HCT116 (cell line): Measurements from ENCODE around the gene ATXN7L1. TPM values are rescaled to one million over a fixed set of nuclear protein-coding genes. Genes with fewer than 3 reads are reported as not detected.

Experiments used
- ATAC-seq: fragments of 200-7000 bp; cut with Tn5 transposase; 2 replicates; pipeline ENCODE4 v1.9.1; 2020; ENCODE audit warnings: mild to moderate bottlenecking, moderate library complexity
- BruUV-seq: library from RNA; stranded (reverse); fragments of 400-500 nt; replicated peaks from 2 replicates; lab custom pipeline; 2021; lab: Mats Ljungman, UMichigan
- CTCF ChIA-PET: fragments of 300-600 bp; sonication (Branson Sonifier 250); formaldehyde crosslinking; loops from one replicate; lab custom pipeline; 2021; ENCODE audit warnings: antibody characterized with exemption; lab: Charles Lee
- POLR2A ChIA-PET: fragments of 300-600, 350-600 bp; sonication (Branson Sonifier 250); formaldehyde crosslinking; loops from one replicate; lab custom pipeline; 2021; ENCODE audit warnings: antibody characterized with exemption; lab: Charles Lee
- RAD21 ChIA-PET, 2 experiments: fragments of 300-600 bp; sonication (Branson Sonifier 250); formaldehyde crosslinking; loops; one replicate each; lab custom pipeline; 2023; ENCODE audit warnings: low total read pairs in 2 of 2; ENCODE audit not compliant: uncharacterized antibody in 2 of 2, unreplicated experiment in 2 of 2, low non-redundant PET in 1 of 2; lab: Charles Lee
- DNase-seq: peaks from one replicate; pipeline ENCODE4 v3.0.0-alpha.2; 2010; ENCODE audit warnings: low read depth, low spot score
- H2AFZ ChIP-seq: fragments of 200-600 bp; shearing (Covaris generic), sonication (generic); 2 replicates; pipeline ENCODE4 v1.6.1; 2017; ENCODE audit warnings: low read depth, mixed run types, mixed read lengths, antibody characterized with exemption, low read length; ENCODE audit not compliant: poor library complexity, severe bottlenecking
- H3K27ac ChIP-seq: 2 replicates; pipeline ENCODE4 v1.5.1; 2012; ENCODE audit warnings: low read depth, low read length
- H3K27me3 ChIP-seq: fragments of 200-600 bp; sonication (generic); 2 replicates; pipeline ENCODE4 v1.6.1; 2016; ENCODE audit warnings: mixed run types, low read length, mixed read lengths; ENCODE audit not compliant: insufficient read depth
- H3K36me3 ChIP-seq, 2 experiments: fragments of 200-500 bp in 1 of 2; fragments of 200-600 bp in 1 of 2; sonication (Bioruptor generic) in 1 of 2; sonication (generic) in 1 of 2; 2 replicates each; pipeline versions ENCODE4 v1.5.1 to v1.6.1; 2014 to 2016; ENCODE audit warnings: low read length in 2 of 2, inconsistent platforms in 1 of 2, mixed read lengths in 1 of 2, mixed run types in 1 of 2; ENCODE audit not compliant: insufficient read depth in 2 of 2, control insufficient read depth in 1 of 2
- H3K4me1 ChIP-seq, 2 experiments: fragments of 200-600 bp in 1 of 2; sonication (generic) in 1 of 2; 2 replicates each; pipeline versions ENCODE4 v1.5.1 to v1.6.1; 2012 to 2017; ENCODE audit warnings: low read length in 2 of 2, inconsistent platforms in 1 of 2, mild to moderate bottlenecking in 1 of 2, mixed read lengths in 1 of 2, mixed run types in 1 of 2, moderate library complexity in 1 of 2; ENCODE audit not compliant: insufficient read depth in 2 of 2, control insufficient read depth in 1 of 2
- H3K4me2 ChIP-seq: fragments of 200-600 bp; sonication (generic); 2 replicates; pipeline ENCODE4 v1.6.1; 2017; ENCODE audit warnings: mixed run types, low read length, mixed read lengths
- H3K4me3 ChIP-seq, 2 experiments: fragments of 200-600 bp in 1 of 2; sonication (generic) in 1 of 2; replicated peaks in 1 of 2; 2 replicates each; pipeline ENCODE4 v1.5.1; 2011 to 2016; ENCODE audit warnings: low read length in 2 of 2, control low read depth in 1 of 2, low read depth in 1 of 2, mild to moderate bottlenecking in 1 of 2, mixed read lengths in 1 of 2, mixed run types in 1 of 2
- H3K79me2 ChIP-seq: fragments of 200-600 bp; sonication (generic); 2 replicates; pipeline ENCODE4 v1.6.1; 2017; ENCODE audit warnings: mild to moderate bottlenecking, mixed run types, low read length, moderate library complexity, mixed read lengths; ENCODE audit not compliant: insufficient read depth
- H3K9ac ChIP-seq: fragments of 200-600 bp; sonication (generic); 2 replicates; pipeline ENCODE4 v1.6.1; 2016; ENCODE audit warnings: low read length, mixed read lengths
- H3K9me2 ChIP-seq: fragments of 200-600 bp; sonication (generic), shearing (Covaris generic); 2 replicates; pipeline ENCODE4 v1.6.1; 2017; ENCODE audit warnings: mixed run types, mild to moderate bottlenecking, moderate library complexity; ENCODE audit not compliant: insufficient read depth
- H3K9me3 ChIP-seq, 2 experiments: fragments of 200-500 bp in 1 of 2; fragments of 200-600 bp in 1 of 2; sonication (Bioruptor generic) in 1 of 2; sonication (generic) in 1 of 2; 2 replicates each; pipeline ENCODE4 v1.6.1; 2014 to 2017; ENCODE audit warnings: low read length in 2 of 2, mixed read lengths in 2 of 2, inconsistent platforms in 1 of 2, low read depth in 1 of 2, mild to moderate bottlenecking in 1 of 2, mixed run types in 1 of 2, moderate library complexity in 1 of 2; ENCODE audit not compliant: control insufficient read depth in 1 of 2, insufficient read depth in 1 of 2
- H4K20me1 ChIP-seq: fragments of 200-600 bp; sonication (generic), shearing (Covaris generic); 2 replicates; pipeline ENCODE4 v1.6.1; 2017; ENCODE audit warnings: mixed run types, mild to moderate bottlenecking, moderate library complexity; ENCODE audit not compliant: insufficient read depth
- CBX3 ChIP-seq: IDR thresholded peaks from 2 replicates; pipeline ENCODE4 v1.6.1; 2012; ENCODE audit warnings: low read depth
- ELF1 ChIP-seq: IDR thresholded peaks from 2 replicates; pipeline ENCODE4 v1.6.1; 2012; ENCODE audit warnings: low read depth, borderline replicate concordance
- JUND ChIP-seq: IDR thresholded peaks from 2 replicates; pipeline ENCODE4 v1.6.1; 2012
- SP1 ChIP-seq: IDR thresholded peaks from 2 replicates; pipeline ENCODE4 v1.6.1; 2012; ENCODE audit warnings: low read depth
- SRF ChIP-seq: IDR thresholded peaks from 2 replicates; pipeline ENCODE4 v1.6.1; 2012; ENCODE audit warnings: low read depth
- TCF7L2 ChIP-seq: IDR thresholded peaks from 2 replicates; pipeline ENCODE4 v1.7.0; 2011; ENCODE audit warnings: borderline replicate concordance, inconsistent platforms; ENCODE audit not compliant: insufficient read depth, insufficient read length; ENCODE audit errors: extremely low read depth
- intact Hi-C: fragments of 100-400 bp; cut with micrococcal nuclease; formaldehyde crosslinking; loops from 2 replicates; pipeline ENCODE4 v1.10.0; 2022
- total RNA-seq: library from RNA; stranded (reverse); gene quantifications from one replicate; pipeline ENCODE4 v1.2.1, GENCODE V29; 2021; ENCODE audit not compliant: unreplicated experiment
- TF ChIP-seq, protein P1 (sequence below): IDR thresholded peaks from 2 replicates; pipeline ENCODE4 v1.6.1; 2012
- TF ChIP-seq, protein P2 (sequence below), 3 experiments: fragments of 200-600 bp in 1 of 3; sonication (generic) in 1 of 3; IDR thresholded peaks in 2 of 3; conservative IDR thresholded peaks in 1 of 3; 2 replicates each; pipeline ENCODE4 v1.5.1; 2012 to 2017; ENCODE audit warnings: low read depth in 2 of 3, low read length in 2 of 3, antibody characterized with exemption in 1 of 3, borderline replicate concordance in 1 of 3, control low read depth in 1 of 3, mild to moderate bottlenecking in 1 of 3, mixed read lengths in 1 of 3, mixed run types in 1 of 3, moderate library complexity in 1 of 3; ENCODE audit not compliant: insufficient read depth in 1 of 3

ATXN7L1 gene
- total RNA-seq, 1 experiment from 2014 or later, result 11.5 TPM

DNA sequence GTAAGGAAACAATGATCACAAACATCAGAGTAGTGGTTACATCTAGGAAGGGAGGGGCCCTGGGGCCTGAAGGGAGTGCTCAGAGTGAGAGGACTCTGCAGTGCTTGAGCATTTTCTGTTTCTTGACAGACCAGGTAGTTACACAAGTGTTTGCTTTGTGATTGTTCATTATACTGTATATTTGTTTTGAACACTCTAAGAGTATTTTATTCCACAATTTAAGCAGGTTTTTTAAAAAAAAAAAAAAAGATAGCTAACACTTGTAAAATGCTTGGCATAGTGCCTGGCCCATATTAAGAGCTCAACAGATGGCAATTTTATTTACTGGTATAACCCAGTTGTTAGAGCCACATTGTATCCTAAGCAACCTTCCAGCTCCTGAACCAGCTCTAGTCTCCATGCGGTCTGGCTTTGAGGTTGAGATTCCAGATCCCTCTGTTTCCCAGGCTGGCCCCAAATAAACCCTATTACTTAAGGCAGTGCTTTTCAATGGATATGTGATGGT lies 20.1 kb upstream of the ATXN7L1 start:
- no peak overlapping the region for H2AFZ ChIP-seq
- H3K9me3 ChIP-seq, result no peaks in the 10 kb centered on the region
- no peak overlapping the region for H3K9ac ChIP-seq
- H3K4me2 ChIP-seq, result no peak overlapping the region
- no peak overlapping the region for H3K4me3 ChIP-seq
- ATAC-seq, result no peak
- H4K20me1 ChIP-seq, result no peaks in the 10 kb centered on the region
- no peaks in the 10 kb centered on the region; the same call in 1 of the 2 replicates for H3K79me2 ChIP-seq
- no peaks in the 10 kb centered on the region for H3K36me3 ChIP-seq
- no peak overlapping the region for H3K27ac ChIP-seq
- intact Hi-C loops, result no loop called here
- no peaks in the 10 kb centered on the region for H3K9me2 ChIP-seq
- no peaks in the 10 kb centered on the region for H3K4me1 ChIP-seq
- RAD21 ChIA-PET, result interaction anchor here in 1 of 2 experiments (0.6 kb wide), 1 partner anchor 19 kb away, joined by 3 read pairs; no protein-coding TSS in a partner anchor
- POLR2A ChIA-PET, result no interaction called here
- TF ChIP-seq TCF7L2 (no peak), CBX3 (no peak), SRF (no peak), JUND (no peak), ELF1 (no peak), SP1 (no peak)
- TF ChIP-seq, protein P1, sequence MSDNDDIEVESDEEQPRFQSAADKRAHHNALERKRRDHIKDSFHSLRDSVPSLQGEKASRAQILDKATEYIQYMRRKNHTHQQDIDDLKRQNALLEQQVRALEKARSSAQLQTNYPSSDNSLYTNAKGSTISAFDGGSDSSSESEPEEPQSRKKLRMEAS, result no peak
- TF ChIP-seq, protein P2, sequence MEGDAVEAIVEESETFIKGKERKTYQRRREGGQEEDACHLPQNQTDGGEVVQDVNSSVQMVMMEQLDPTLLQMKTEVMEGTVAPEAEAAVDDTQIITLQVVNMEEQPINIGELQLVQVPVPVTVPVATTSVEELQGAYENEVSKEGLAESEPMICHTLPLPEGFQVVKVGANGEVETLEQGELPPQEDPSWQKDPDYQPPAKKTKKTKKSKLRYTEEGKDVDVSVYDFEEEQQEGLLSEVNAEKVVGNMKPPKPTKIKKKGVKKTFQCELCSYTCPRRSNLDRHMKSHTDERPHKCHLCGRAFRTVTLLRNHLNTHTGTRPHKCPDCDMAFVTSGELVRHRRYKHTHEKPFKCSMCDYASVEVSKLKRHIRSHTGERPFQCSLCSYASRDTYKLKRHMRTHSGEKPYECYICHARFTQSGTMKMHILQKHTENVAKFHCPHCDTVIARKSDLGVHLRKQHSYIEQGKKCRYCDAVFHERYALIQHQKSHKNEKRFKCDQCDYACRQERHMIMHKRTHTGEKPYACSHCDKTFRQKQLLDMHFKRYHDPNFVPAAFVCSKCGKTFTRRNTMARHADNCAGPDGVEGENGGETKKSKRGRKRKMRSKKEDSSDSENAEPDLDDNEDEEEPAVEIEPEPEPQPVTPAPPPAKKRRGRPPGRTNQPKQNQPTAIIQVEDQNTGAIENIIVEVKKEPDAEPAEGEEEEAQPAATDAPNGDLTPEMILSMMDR (IDR thresholded peaks at IDR 0.05 in 2 of 3, conservative IDR thresholded peaks at IDR 0.05 in 1 of 3; ENCODE audit: borderline replicate concordance in 1 of 3, insufficient read depth in 1 of 3, low read depth in 2 of 3, low read length in 2 of 3), result no peak
- BruUV-seq, result no TSS peak
- DNase-seq, result no peak
- CTCF ChIA-PET, result interaction anchor here (1.1 kb wide), 1 partner anchor 19 kb away, joined by 4 read pairs; no protein-coding TSS in a partner anchor
- no peaks in the 10 kb centered on the region for H3K27me3 ChIP-seq
